Lower lobe of right lung (tissue), 2 donors: ENCODE results near the gene MRPL43. TPM values are rescaled to one million over a fixed set of nuclear protein-coding genes. Genes with fewer than 3 reads are reported as not detected.

Experiments used
- ATAC-seq, 2 donors: fragments of 200-7000 bp; cut with Tn5 transposase; one replicate each; pipeline ENCODE4 v1.9.1; 2020 to 2022; ENCODE audit warnings: mild to moderate bottlenecking in 2 of 2, moderate library complexity in 2 of 2
- DNase-seq: peaks from one replicate; pipeline ENCODE4 v3.0.0-alpha.2; 2020
- H3K27ac ChIP-seq: fragments of 200-600 bp; one replicate; pipeline ENCODE4 v1.8.0; 2022
- H3K27me3 ChIP-seq: fragments of 200-600 bp; one replicate; pipeline ENCODE4 v1.8.0; 2022; ENCODE audit warnings: low read depth
- H3K36me3 ChIP-seq: fragments of 200-600 bp; one replicate; pipeline ENCODE4 v1.8.0; 2022; ENCODE audit warnings: mild to moderate bottlenecking
- H3K4me1 ChIP-seq: fragments of 200-600 bp; one replicate; pipeline ENCODE4 v1.8.0; 2022
- H3K4me3 ChIP-seq: fragments of 200-600 bp; one replicate; pipeline ENCODE4 v1.8.0; 2022; ENCODE audit warnings: mild to moderate bottlenecking
- H3K9me3 ChIP-seq: fragments of 200-600 bp; one replicate; pipeline ENCODE4 v1.8.0; 2022
- intact Hi-C: fragments of 100-400 bp; cut with DNase I; formaldehyde crosslinking; loops from one replicate; pipeline ENCODE4 v1.11.0; 2022
- total RNA-seq: library from RNA; stranded (reverse); fragmentation: NEBNext Ultra II Directional; extraction: Animal tissue kit (Norgen Biotek cat#: 25700); gene quantifications from one replicate; pipeline ENCODE4 v1.2.1, GENCODE V29; 2021
- TF ChIP-seq, protein P1 (sequence below): fragments of 200-600 bp; IDR thresholded peaks from one replicate; pipeline ENCODE4 v1.8.0; 2022; ENCODE audit warnings: antibody characterized with exemption, mild to moderate bottlenecking
- donor health status: DM: no; HTN: yes; CAD: no; lungs with severe emphysema.

The MRPL43 gene
- total RNA-seq, 1 donor from 2014 or later = 59.7 TPM

DNA sequence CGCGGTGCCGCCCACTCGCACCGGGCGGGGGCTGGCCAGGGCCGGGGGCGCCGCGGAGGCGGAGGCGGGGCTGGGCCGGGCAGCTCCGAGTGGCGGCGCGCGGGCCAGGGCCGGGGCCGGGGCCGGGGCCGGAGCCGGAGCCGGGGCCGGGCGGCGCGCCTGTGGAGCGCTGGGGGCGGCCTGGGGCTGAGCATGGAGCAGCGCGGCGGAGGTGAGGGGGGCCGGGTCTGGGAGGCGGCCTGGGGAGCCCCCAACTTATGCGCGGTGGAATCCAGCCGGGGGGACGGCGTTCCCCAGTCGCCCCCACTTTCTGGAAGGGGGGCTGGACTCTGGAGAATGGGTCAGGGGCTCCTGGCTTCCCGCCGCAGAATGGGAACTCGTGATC is 12.4 kb upstream of the MRPL43 start, which contains the start of gene LZTS2:
LZTS2 (plus strand) TSS at position 67 of the 385 bp plus-strand sequence. CDS start 2,731 bp downstream, outside the sequence.
- Histone ChIP-seq H3K4me1 (peaks cover 60% of the 10 kb centered on the region), H3K27ac (peak within 1 kb of the TSS; percentile 98), H3K36me3 (peaks cover 22% of the 10 kb centered on the region), H3K27me3 (no peaks in the 10 kb centered on the region), H3K9me3 (no peaks in the 10 kb centered on the region), H3K4me3 (peak within 1 kb of the TSS; percentile 75)
- DNase-seq = no peak
- TF ChIP-seq, protein P1, sequence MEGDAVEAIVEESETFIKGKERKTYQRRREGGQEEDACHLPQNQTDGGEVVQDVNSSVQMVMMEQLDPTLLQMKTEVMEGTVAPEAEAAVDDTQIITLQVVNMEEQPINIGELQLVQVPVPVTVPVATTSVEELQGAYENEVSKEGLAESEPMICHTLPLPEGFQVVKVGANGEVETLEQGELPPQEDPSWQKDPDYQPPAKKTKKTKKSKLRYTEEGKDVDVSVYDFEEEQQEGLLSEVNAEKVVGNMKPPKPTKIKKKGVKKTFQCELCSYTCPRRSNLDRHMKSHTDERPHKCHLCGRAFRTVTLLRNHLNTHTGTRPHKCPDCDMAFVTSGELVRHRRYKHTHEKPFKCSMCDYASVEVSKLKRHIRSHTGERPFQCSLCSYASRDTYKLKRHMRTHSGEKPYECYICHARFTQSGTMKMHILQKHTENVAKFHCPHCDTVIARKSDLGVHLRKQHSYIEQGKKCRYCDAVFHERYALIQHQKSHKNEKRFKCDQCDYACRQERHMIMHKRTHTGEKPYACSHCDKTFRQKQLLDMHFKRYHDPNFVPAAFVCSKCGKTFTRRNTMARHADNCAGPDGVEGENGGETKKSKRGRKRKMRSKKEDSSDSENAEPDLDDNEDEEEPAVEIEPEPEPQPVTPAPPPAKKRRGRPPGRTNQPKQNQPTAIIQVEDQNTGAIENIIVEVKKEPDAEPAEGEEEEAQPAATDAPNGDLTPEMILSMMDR = no peak
- no peak for ATAC-seq
- intact Hi-C loops = no loop called here

DNA sequence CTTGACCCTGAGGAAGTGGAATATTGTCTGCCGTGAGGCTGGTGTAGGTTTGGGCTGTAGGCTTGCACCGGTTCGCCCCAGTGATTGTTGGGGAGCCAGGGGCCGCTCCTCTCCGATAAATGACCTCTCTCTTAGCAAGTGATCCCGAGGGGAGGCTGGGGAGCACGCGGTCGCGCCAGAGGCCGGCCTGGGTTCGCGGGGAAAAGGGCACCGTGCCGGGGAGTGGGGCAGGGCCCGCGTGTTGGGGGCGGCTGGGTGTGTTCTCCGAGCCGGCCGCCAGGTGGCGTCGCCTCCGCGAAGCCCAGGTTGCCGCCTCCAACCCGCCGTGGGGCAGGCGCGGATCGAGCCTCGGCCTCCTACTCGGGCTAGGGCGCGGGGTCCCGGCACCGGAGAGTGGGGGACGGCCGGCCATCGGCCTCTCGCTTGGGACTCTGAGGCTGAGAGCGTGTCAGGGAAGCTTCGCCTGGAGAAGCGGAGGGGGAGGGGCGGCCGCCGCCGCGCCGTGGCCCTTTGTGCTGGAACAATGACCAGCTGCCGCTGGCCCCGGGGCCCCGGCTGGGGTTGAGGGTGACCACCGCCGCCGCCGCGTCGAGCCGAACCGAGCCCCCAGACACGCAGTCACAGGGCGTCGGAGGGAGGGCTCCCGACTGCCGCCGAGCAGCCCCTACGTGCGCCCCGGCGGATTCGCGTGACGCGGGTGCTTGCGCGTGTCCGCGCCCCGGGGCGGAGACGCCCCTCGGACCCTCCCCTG is 11.9 kb upstream of the MRPL43 start:
- DNase-seq = peak; percentile 90
- TF ChIP-seq, protein P1 = peak; percentile 94
- no peaks in the 10 kb centered on the region for H3K9me3 ChIP-seq
- H3K27ac ChIP-seq = peak overlapping the region; percentile 98
- peak; percentile 85 to 88 for ATAC-seq
- H3K36me3 ChIP-seq = peaks cover 19% of the 10 kb centered on the region
- intact Hi-C loops = no loop called here
- H3K27me3 ChIP-seq = no peaks in the 10 kb centered on the region
- H3K4me3 ChIP-seq = peak overlapping the region; percentile 75
- peaks cover 55% of the 10 kb centered on the region for H3K4me1 ChIP-seq

DNA sequence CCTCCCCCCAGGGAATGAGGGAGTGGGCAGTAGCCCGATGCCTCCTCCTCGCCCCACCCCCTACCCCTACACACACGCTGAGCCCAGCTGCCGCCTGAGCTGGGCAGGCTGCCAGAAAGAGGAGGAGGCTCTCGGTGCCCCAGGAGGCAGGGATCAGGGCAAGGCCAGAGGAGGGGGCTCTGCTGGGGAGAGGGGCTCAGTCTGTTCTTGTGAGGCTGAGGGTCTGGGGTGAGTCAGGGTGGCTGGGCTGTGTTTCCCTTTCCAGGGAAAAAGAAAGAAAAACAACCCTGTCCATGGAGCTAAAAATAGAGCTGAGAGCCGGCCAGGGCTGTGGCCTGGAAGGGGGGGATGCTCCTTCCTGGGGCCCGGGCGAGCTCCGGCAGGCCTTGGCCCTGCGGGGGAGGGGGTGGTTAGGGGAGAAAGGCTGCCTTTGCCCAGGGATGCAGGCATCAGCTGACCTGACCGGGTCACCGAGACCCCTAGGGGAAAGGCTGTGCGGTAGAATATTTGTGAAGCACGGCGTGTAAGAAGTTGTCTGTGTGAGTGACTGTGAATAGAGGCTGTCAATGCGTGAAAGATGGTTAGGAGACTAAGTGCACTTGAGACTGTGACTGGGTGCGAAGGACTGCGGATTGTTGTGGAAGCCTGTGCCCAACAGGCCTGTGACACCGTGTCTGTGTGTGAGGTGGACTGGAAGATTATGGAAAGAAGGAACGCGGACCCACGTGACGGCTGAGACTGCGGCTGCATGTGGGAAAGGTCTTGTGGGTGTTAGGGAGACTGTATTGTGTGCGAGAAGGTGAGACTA is 11.1 kb upstream of the MRPL43 start:
- TF ChIP-seq, protein P1 = no peak
- intact Hi-C loops = no loop called here
- H3K4me1 ChIP-seq = peaks cover 48% of the 10 kb centered on the region
- peak overlapping the region; percentile 75 for H3K4me3 ChIP-seq
- H3K36me3 ChIP-seq = peaks cover 16% of the 10 kb centered on the region
- no peaks in the 10 kb centered on the region for H3K9me3 ChIP-seq
- peak overlapping the region; percentile 98 for H3K27ac ChIP-seq
- H3K27me3 ChIP-seq = no peaks in the 10 kb centered on the region
- peak; percentile 60 to 68 for ATAC-seq
- peak; percentile 88 for DNase-seq

DNA sequence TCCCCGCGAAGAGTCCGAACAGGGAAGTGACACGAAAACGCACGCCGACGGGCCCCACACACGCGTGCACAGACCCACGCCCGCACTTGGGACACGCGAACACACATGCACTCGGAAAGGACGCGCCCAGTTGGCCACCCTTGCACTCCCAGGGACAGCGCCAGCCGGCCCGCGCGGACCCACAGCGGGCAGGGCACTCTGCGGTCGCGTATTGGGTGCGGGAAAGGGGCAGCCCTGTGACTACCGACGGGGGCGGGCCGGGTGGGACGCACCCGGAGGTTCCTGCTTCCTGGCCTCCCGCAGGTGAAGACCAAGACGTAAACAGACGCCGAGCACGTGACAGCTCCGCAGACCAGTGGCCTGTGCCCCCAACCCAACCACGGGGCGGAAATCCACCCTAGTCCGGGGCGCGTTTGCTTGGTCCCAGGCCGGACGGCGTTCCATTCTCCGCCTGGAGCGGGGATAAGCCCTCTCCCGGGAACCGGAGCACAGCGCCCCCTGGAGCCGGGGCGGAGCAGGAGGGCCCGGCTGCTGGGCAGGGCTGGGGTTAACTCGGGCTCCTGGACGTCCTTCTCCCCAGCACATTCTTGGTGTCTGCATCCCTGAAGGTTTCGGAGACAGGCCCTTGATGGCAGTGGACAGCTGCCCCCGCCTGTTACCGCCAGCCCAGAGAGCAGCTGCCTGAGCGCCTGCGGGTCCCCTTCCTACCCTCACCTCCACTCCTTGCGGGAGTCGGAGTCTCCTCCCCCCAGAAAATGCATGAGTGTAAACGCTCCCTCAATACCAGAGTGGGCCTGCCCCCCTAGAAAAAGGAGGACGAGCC is 10.3 kb upstream of the MRPL43 start:
- Histone ChIP-seq H3K27ac (peak overlapping the region; percentile 98), H3K9me3 (no peaks in the 10 kb centered on the region), H3K4me3 (peak overlapping the region; percentile 75), H3K27me3 (no peaks in the 10 kb centered on the region), H3K36me3 (peaks cover 16% of the 10 kb centered on the region), H3K4me1 (peaks cover 40% of the 10 kb centered on the region)
- intact Hi-C loops = no loop called here
- TF ChIP-seq, protein P1 = peak; percentile 95
- peak; percentile 88 for DNase-seq
- peak; percentile 78 to 80 for ATAC-seq
